Measurements from ENCODE around the gene SDK2. TPM values are rescaled to one million over a fixed set of nuclear protein-coding genes. Genes with fewer than 3 reads are reported as not detected.

The SDK2 gene
- polyA plus RNA-seq, 3 donors = 0.01 TPM; not detected in 2

DNA sequence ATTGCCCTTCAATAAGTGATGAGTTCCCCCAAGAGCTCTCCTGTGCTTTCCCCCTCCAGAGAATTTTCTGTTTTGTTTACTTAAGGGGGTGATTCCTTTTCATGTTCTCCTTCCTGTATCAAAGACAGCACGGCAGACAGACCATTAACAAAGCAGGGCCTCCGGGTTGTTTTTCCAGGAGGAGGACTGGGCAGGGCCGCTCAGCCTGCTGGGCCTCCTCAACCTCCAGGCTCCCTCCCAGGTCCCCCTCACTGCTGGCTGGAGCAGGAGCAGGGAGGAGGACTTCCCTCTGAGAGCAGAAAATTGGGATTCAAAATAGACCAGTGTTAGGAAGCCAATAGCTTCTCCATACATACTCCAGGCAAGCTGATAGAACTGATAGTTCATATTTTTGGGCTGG is 20.4 kb downstream of the SDK2 start:
- H3K27ac ChIP-seq (ENCODE audit: low read depth in 1 of 2, low read length in 2 of 2) = no peak overlapping the region
- intact Hi-C loops (cut with micrococcal nuclease) = no loop called here
- H3K4me1 ChIP-seq (ENCODE audit: control insufficient read depth in 1 of 2, insufficient read depth in 2 of 2, low read length in 2 of 2) = no peaks in the 10 kb centered on the region
- no peak overlapping the region for H3K4me3 ChIP-seq (replicated peaks in 1 of 3; ENCODE audit: low read depth in 2 of 3, low read length in 3 of 3)
- no CpG with 5 or more reads among the region's 3 CpGs for WGBS (ENCODE audit: insufficient coverage)
- no peaks in the 10 kb centered on the region for H3K79me2 ChIP-seq (ENCODE audit: insufficient read depth, low read length)
- TF ChIP-seq, protein P1, sequence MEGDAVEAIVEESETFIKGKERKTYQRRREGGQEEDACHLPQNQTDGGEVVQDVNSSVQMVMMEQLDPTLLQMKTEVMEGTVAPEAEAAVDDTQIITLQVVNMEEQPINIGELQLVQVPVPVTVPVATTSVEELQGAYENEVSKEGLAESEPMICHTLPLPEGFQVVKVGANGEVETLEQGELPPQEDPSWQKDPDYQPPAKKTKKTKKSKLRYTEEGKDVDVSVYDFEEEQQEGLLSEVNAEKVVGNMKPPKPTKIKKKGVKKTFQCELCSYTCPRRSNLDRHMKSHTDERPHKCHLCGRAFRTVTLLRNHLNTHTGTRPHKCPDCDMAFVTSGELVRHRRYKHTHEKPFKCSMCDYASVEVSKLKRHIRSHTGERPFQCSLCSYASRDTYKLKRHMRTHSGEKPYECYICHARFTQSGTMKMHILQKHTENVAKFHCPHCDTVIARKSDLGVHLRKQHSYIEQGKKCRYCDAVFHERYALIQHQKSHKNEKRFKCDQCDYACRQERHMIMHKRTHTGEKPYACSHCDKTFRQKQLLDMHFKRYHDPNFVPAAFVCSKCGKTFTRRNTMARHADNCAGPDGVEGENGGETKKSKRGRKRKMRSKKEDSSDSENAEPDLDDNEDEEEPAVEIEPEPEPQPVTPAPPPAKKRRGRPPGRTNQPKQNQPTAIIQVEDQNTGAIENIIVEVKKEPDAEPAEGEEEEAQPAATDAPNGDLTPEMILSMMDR (IDR thresholded peaks at IDR 0.05) = no peak
- no peaks in the 10 kb centered on the region for H3K9me3 ChIP-seq (replicated peaks in 1 of 2; ENCODE audit: control insufficient read depth in 1 of 2, insufficient read depth in 1 of 2, low read length in 2 of 2)
- no peaks in the 10 kb centered on the region for H4K20me1 ChIP-seq (ENCODE audit: insufficient read depth, low read length)
- no peak overlapping the region for H3K4me2 ChIP-seq (replicated peaks; ENCODE audit: extremely low read depth, low read length, poor library complexity, severe bottlenecking)
- Mint-ChIP-seq H3K27me3 (ENCODE audit: low read depth in 3 of 3) (peaks cover 0 to 9% (median 0%) of the 10 kb centered on the region in 3 donors), H3K4me1 (no peaks in the 10 kb centered on the region), H3K27ac (no peak overlapping the region), H3K9me3 (peaks cover 0 to 8% (median 3%) of the 10 kb centered on the region in 7 donors), H3K4me3 (no peak overlapping the region), H3K36me3 (no peaks in the 10 kb centered on the region)
- H3K36me3 ChIP-seq (replicated peaks in 1 of 2; ENCODE audit: control insufficient read depth in 1 of 2, insufficient read depth in 2 of 2, low read length in 2 of 2) = no peaks in the 10 kb centered on the region
- H3K27me3 ChIP-seq (ENCODE audit: control insufficient read depth in 2 of 2, insufficient read depth in 2 of 2, low read length in 2 of 2) = no peaks in the 10 kb centered on the region
- H3K9ac ChIP-seq (ENCODE audit: insufficient read depth, low read length, poor library complexity, severe bottlenecking) = no peak overlapping the region
- H2AFZ ChIP-seq (ENCODE audit: insufficient read depth, low read depth, low read length, poor library complexity, severe bottlenecking) = no peak overlapping the region
- no peak for DNase-seq

DNA sequence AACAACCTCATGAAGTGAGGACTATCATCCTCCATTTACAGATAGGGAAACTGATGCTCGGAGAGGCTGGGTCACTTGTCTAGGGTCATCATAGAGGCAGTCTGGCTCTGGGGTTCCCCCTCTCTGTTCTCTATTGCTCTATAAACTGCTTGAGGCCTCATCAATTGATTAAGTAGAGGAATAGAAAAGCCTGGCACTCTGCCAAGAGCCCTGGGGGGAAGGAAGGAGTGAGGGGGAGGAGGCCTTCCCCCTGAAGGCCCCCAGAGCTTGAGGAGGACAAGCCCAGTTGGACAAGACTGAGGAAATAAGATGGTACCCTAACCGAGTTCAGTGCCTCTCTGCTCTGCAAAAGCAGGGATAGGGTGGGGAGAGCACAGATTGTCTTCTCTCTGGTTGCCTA is 21.0 kb downstream of the SDK2 start:
- H3K9ac ChIP-seq (ENCODE audit: insufficient read depth, low read length, poor library complexity, severe bottlenecking) = no peak overlapping the region
- H3K27ac ChIP-seq (ENCODE audit: low read depth in 1 of 2, low read length in 2 of 2) = no peak overlapping the region
- H3K79me2 ChIP-seq (ENCODE audit: insufficient read depth, low read length) = no peaks in the 10 kb centered on the region
- TF ChIP-seq, protein P1 (IDR thresholded peaks at IDR 0.05) = no peak
- Mint-ChIP-seq H3K4me1 (no peaks in the 10 kb centered on the region), H3K27ac (no peak overlapping the region), H3K4me3 (no peak overlapping the region), H3K27me3 (ENCODE audit: low read depth in 3 of 3) (peaks cover 0 to 9% (median 0%) of the 10 kb centered on the region in 3 donors), H3K36me3 (no peaks in the 10 kb centered on the region), H3K9me3 (peaks cover 0 to 10% (median 8%) of the 10 kb centered on the region in 7 donors)
- no peaks in the 10 kb centered on the region for H4K20me1 ChIP-seq (ENCODE audit: insufficient read depth, low read length)
- no peak for DNase-seq
- H3K9me3 ChIP-seq (replicated peaks in 1 of 2; ENCODE audit: control insufficient read depth in 1 of 2, insufficient read depth in 1 of 2, low read length in 2 of 2) = peaks cover 0 to 4% of the 10 kb centered on the region in 2 donors
- no CpG with 5 or more reads among the region's 2 CpGs for WGBS (ENCODE audit: insufficient coverage)
- H2AFZ ChIP-seq (ENCODE audit: insufficient read depth, low read depth, low read length, poor library complexity, severe bottlenecking) = no peak overlapping the region
- no peaks in the 10 kb centered on the region for H3K4me1 ChIP-seq (ENCODE audit: control insufficient read depth in 1 of 2, insufficient read depth in 2 of 2, low read length in 2 of 2)
- H3K27me3 ChIP-seq (ENCODE audit: control insufficient read depth in 2 of 2, insufficient read depth in 2 of 2, low read length in 2 of 2) = no peaks in the 10 kb centered on the region
- no peak overlapping the region for H3K4me3 ChIP-seq (replicated peaks in 1 of 3; ENCODE audit: low read depth in 2 of 3, low read length in 3 of 3)
- H3K4me2 ChIP-seq (replicated peaks; ENCODE audit: extremely low read depth, low read length, poor library complexity, severe bottlenecking) = no peak overlapping the region
- no peaks in the 10 kb centered on the region for H3K36me3 ChIP-seq (replicated peaks in 1 of 2; ENCODE audit: control insufficient read depth in 1 of 2, insufficient read depth in 2 of 2, low read length in 2 of 2)
- intact Hi-C loops (cut with micrococcal nuclease) = no loop called here
